HG02759 (cell line): ENCODE results near the gene FAF1.
"Not testable (repeated sequence)": the region's sequence is repeated elsewhere in the genome, so short reads cannot be mapped to it uniquely, and the experiment has no call there.

Source experiments
- ATAC-seq: cut with Tn5 transposase; IDR thresholded peaks from one replicate; pipeline ENCODE4 v1.9.1; 2021; ENCODE audit warnings: mild to moderate bottlenecking, moderate library complexity; ENCODE audit not compliant: unreplicated experiment

FAF1 gene

DNA sequence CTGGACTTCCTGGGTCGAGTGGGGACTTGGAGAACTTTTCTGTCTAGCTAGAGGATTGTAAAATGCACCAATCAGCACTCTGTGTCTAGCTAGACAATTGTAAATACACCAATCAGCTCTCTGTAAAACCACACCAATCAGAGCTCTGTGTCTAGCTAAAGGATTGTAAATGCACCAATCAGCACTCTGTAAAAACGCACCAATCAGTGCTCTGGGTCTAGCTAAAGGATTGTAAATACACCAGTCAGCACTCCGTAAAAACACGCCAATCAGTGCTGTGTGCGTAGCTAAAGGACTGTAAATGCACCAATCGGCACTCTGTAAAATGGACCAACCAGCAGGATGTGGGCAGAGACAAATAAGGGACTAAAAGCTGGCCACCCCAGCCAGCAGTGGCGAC lies 243.6 kb downstream of the FAF1 start:
- not testable (repeated sequence) for ATAC-seq

GRCh38 chr1:50710099-50710498 lies 250.0 kb downstream of the FAF1 start:
- no peak for ATAC-seq

- ATAC-seq = no peak
Observed at GRCh38 chr1:50707824-50708223, 252.2 kb downstream of the FAF1 start.

- ATAC-seq = no peak
Observed at GRCh38 chr1:50705699-50706098, 254.4 kb downstream of the FAF1 start.

DNA sequence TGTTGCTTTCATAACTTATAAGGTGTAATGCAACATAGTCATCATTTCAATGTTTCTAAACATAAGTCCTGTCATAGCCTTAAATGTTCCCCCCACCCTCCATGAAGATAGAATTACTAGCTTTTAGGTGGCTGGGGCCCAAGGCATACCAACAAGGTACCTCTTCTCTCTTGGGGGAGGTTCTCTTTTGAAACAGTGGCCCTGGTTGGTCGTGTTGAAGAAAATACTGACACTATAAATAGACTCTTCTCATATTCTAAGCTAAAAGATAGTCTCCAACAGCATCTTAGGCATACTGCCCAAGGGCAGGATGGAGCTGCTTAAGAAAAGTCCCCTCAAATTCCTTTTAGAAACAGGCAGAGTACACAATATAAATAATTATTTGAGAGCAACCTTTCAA lies 255.0 kb downstream of the FAF1 start:
- no peak for ATAC-seq

DNA sequence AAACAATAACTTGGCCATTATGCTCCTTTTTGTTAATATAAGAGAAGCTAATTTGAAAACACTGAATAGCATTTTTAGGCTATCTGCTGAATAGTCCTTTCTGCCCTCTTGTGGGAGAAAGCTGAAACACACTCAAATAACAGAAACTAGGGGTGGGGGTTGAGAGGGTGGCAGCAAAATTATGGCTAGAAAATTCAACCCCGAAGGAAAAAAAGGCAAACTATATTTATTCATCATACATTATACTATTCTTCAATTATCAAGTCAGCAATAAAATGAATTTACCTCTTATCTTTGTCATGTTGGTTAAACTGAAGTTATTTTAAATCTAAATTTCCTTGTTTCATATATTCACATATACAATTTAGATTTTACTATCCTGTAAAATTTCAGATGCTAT lies 255.9 kb downstream of the FAF1 start:
- no peak for ATAC-seq

DNA sequence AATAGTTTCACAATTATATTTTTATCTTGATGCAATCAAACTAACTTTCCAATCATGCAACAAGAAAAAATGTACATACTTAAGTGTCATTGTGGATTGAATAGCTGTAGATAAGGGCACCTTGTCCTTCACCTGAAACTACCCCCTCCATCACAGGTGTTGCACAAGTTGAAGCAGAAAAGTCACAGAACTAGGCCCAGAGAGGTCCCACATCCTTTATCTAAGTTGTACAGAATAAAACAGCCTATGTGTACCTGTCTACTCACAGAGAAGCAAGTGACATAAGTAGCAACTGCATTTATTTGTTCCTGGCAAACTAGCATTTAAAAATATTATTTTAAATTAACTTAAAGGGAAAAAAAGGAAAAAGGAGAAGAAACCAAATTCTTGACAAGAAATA lies 256.8 kb downstream of the FAF1 start:
- no peak for ATAC-seq

DNA sequence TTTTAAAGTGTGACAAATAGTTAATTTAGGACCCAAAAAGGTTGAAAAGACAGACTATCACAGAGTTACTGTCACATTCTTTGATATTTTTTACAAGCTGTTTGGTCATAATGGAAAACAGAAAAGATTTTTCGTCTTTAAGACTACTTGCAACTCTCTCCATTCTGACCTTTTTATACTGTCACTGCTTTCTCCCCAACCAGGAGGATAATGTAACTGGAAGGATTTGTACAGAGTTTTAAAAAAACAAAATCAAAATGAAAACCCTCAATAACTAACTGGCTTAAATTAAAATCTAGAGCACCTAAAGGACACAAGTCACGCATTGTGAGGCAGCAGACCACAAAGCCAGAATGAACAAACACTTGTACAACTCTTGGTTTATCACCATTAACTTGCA lies 257.7 kb downstream of the FAF1 start:
- no peak for ATAC-seq

DNA sequence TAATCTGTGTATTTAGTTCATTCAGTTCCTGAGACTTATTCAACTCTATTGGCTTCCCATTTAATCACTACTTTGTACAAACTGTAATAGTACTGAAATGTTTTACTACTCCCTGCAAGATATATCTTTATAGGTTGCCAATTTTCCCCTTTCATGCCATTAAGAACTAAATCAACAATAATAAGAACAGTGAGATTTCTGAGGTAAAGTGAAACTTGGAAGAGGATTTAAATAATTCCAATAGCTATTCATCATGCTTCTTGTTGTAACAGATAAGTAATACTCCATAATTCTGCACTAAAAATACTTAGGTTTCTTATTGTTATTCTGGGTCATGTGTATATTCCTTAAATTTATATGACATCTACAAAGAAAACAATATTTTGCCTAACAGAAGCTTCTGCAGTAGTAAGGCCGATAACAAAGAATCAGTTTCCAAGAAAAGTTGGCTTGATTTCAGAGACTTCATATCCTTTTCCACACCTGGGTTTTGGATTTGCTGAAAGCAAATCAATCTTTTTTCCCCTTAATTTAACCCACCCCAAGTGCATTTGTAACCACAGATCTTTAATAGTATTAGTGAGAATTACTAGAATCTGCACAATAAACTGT lies 258.3 kb downstream of the FAF1 start:
- no peak for ATAC-seq

- ATAC-seq = no peak
Observed at GRCh38 chr1:50700621-50701020, 259.4 kb downstream of the FAF1 start.

- ATAC-seq = no peak
Observed at GRCh38 chr1:50700214-50700613, 259.9 kb downstream of the FAF1 start.

DNA sequence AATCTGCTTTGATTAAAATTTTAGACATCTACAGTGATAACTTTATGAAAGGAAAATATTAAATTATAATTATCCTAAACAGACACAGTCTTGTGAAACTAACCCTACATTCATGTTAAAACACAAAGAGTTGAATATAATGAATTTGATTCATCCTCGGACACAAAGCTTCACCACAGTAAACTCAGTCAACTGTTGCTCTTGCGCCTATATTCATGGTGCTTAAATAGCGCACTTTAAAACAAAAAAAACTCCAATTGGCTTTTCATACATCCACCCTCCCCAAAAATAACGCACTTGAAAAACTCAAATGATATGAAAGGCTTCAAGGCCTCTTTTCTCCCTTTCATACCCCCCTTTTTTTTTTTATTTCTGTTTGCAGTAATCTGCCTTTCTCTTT lies 260.3 kb downstream of the FAF1 start:
- ATAC-seq = no peak

GRCh38 chr1:50697440-50698421 lies 262.3 kb downstream of the FAF1 start:
- no peak for ATAC-seq

- no peak for ATAC-seq
Observed at GRCh38 chr1:50693829-50694228, 266.2 kb downstream of the FAF1 start.

- no peak for ATAC-seq
Observed at GRCh38 chr1:50684185-50684584, 275.9 kb downstream of the FAF1 start.

GRCh38 chr1:50681931-50682330 lies 278.1 kb downstream of the FAF1 start:
- ATAC-seq = no peak

DNA sequence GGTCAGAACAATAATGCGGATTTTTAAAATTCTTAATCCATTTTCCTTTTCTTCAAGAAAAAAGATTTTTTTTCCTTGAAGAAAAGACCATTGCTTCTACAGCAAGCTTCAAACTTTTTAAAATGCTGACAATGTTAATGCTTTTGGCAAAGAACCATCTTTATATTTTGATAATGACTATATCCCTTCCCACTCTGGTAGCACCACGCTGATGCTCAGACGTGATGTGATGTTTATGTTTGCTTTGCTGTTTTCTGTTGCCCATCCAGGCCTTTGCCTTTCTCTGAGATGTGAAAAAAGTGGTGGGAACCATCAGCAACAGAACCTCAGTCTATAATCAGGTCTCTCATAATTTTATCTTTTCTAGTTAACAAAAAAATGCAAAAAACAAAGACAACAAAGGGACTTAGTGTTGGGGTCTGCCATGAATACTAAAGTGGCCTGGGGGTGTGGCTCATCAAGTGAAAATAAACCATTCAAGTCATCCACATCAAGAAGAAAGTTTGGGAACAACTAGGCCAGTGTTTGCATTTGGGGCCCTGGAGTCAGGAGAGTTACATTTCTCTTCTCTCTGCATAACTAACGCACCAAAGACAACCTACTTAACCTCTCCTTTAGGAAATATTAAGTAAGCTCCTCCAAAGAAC lies 292.2 kb downstream of the FAF1 start:
- no peak for ATAC-seq

- ATAC-seq = no peak
Observed at GRCh38 chr1:50667272-50667671, 292.8 kb downstream of the FAF1 start.

DNA sequence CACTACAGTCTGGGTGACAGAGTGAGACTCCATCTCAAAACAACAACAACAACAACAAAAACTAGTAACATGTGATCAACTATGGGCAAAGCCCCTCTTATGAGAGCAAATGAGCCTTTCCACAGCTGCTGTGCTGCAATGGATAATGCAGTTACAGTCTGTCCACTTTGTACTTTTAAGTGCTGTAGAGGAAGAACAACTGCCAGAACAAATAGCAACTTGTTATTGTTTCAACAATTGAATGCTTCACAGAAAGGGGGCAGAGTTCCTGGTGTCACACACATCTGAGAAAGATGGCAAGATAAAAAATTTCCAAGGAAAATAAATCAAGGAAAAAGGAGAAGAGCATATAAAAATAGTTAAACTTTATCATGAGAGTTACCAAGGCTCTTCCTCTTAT lies 293.2 kb downstream of the FAF1 start:
- no peak for ATAC-seq

DNA sequence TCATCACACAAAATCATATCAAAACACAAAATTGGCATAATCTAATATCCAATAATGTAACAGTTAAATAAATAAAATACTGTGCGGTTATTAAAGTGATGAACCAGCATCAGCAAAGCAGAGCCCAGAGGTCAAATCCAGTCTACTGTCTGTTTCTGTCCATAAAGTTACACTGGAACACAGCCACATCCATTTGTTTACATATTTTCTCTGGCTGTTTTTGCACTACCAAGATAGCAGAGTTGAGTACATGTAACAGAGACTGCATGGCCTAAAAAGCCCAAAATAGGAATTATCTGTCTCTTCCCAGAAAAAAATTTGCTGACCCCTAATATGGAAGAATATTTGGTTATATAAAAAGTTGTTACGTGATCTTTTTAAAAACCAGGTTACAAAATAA lies 294.7 kb downstream of the FAF1 start:
- no peak for ATAC-seq

GRCh38 chr1:50661626-50662025 lies 298.4 kb downstream of the FAF1 start:
- no peak for ATAC-seq
